Measurements from ENCODE around the gene BTNL3.

The BTNL3 gene, protein sequence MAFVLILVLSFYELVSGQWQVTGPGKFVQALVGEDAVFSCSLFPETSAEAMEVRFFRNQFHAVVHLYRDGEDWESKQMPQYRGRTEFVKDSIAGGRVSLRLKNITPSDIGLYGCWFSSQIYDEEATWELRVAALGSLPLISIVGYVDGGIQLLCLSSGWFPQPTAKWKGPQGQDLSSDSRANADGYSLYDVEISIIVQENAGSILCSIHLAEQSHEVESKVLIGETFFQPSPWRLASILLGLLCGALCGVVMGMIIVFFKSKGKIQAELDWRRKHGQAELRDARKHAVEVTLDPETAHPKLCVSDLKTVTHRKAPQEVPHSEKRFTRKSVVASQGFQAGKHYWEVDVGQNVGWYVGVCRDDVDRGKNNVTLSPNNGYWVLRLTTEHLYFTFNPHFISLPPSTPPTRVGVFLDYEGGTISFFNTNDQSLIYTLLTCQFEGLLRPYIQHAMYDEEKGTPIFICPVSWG

DNA sequence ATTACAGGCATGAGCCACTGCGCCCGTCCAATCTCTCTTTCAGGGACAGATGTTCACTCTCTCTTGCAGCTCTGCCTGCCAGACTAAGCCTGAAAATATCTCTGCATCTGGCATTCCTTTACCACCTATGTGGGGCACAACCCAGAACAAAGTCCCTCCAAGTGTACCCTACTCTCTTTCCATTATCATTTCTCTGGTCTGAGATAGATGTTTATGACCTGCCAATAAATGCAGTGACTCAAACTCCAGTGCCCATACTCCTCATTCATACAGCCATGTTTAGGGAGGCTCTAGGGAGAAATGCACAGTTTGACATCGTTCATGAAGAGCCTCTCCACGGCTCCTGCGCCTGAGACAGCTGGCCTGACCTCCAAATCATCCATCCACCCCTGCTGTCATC, at the start of gene BTNL3:
BTNL3 (plus strand) TSS at position 255 of the 400 bp plus-strand sequence. CDS start 183 bp downstream, outside the sequence.
- TF ChIP-seq, protein P1, sequence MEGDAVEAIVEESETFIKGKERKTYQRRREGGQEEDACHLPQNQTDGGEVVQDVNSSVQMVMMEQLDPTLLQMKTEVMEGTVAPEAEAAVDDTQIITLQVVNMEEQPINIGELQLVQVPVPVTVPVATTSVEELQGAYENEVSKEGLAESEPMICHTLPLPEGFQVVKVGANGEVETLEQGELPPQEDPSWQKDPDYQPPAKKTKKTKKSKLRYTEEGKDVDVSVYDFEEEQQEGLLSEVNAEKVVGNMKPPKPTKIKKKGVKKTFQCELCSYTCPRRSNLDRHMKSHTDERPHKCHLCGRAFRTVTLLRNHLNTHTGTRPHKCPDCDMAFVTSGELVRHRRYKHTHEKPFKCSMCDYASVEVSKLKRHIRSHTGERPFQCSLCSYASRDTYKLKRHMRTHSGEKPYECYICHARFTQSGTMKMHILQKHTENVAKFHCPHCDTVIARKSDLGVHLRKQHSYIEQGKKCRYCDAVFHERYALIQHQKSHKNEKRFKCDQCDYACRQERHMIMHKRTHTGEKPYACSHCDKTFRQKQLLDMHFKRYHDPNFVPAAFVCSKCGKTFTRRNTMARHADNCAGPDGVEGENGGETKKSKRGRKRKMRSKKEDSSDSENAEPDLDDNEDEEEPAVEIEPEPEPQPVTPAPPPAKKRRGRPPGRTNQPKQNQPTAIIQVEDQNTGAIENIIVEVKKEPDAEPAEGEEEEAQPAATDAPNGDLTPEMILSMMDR (conservative IDR thresholded peaks at IDR 0.05; ENCODE audit: low read depth, low read length): no peak
- no peak for DNase-seq (ENCODE audit: low read depth)
- no peak within 1 kb of the TSS for H3K4me3 ChIP-seq (ENCODE audit: low read length)

DNA sequence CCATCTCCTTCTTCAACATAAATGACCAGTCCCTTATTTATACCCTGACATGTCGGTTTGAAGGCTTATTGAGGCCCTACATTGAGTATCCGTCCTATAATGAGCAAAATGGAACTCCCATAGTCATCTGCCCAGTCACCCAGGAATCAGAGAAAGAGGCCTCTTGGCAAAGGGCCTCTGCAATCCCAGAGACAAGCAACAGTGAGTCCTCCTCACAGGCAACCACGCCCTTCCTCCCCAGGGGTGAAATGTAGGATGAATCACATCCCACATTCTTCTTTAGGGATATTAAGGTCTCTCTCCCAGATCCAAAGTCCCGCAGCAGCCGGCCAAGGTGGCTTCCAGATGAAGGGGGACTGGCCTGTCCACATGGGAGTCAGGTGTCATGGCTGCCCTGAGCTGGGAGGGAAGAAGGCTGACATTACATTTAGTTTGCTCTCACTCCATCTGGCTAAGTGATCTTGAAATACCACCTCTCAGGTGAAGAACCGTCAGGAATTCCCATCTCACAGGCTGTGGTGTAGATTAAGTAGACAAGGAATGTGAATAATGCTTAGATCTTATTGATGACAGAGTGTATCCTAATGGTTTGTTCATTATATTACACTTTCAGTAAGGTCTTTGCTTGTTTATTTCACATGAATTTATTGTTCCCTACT, 38.2 kb upstream of the BTNL3 start:
- TF ChIP-seq, protein P1 (conservative IDR thresholded peaks at IDR 0.05; ENCODE audit: low read depth, low read length): no peak
- H3K4me3 ChIP-seq (ENCODE audit: low read length): no peak overlapping the region
- no peak for DNase-seq (ENCODE audit: low read depth)

DNA sequence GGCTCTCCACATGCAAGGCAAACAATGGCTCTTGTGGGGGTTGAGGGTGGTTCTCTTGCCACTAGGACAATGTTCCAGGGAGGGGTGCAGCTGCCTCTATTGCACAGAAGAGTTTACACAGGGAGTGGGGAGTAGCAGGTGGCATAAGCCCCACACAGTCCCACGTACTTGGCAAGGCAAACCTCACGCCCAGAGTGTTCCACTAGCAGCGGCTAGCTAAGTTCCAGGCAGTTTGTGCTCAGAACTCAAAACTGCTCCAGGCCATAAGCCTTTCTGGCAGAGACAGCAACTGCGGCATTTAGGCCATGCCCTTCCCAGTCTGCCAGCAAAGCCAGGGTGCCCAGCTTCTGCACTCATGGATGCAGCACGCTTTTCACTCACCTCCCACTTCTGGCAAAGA, 29.0 kb upstream of the BTNL3 start:
- TF ChIP-seq, protein P1 (conservative IDR thresholded peaks at IDR 0.05; ENCODE audit: low read depth, low read length): no peak
- DNase-seq (ENCODE audit: low read depth): no peak
- no peak overlapping the region for H3K4me3 ChIP-seq (ENCODE audit: low read length)

DNA sequence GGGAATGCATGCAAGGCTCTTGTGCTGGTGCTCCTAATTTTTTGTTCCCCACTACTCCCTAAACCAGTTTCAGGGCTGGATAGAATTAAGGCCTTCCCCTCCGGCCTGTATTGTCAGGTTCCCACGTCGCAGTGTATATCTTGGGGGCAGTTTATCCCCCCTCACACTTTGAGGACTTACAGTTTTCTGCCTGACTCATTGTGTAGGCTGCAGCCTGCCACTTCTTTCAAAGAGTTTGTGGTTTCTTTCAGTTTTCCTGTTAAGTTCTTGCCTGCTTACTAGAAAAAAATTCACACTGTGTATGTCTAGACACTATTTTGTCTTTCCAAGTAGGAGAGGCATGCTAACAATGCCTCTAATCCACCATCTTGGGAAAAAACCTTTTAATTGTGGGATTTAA, 28.4 kb upstream of the BTNL3 start:
- TF ChIP-seq, protein P1 (conservative IDR thresholded peaks at IDR 0.05; ENCODE audit: low read depth, low read length): no peak
- DNase-seq (ENCODE audit: low read depth): no peak
- H3K4me3 ChIP-seq (ENCODE audit: low read length): no peak overlapping the region

DNA sequence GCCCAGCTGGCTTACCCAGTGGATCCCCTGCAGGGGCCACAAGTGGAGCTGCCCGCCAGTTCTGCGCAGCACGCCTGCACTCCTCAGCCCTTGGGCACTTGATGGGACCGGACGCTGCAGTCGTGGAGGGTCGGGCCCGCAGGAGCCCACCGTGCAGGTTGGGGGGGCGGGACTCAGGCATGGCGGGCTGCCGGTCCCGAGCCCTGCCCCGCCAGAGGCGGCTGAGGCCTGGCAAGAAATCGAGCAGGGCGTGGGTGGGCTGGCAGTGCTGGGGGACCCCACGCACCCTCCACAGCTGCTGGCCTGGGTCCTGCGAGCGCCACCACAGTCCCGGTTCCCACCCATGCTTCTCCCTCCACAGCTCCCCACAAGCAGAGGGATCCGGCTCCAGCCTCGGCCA, 19.2 kb upstream of the BTNL3 start:
- no peak for DNase-seq (ENCODE audit: low read depth)
- TF ChIP-seq, protein P1 (conservative IDR thresholded peaks at IDR 0.05; ENCODE audit: low read depth, low read length): no peak
- no peak overlapping the region for H3K4me3 ChIP-seq (ENCODE audit: low read length)

DNA sequence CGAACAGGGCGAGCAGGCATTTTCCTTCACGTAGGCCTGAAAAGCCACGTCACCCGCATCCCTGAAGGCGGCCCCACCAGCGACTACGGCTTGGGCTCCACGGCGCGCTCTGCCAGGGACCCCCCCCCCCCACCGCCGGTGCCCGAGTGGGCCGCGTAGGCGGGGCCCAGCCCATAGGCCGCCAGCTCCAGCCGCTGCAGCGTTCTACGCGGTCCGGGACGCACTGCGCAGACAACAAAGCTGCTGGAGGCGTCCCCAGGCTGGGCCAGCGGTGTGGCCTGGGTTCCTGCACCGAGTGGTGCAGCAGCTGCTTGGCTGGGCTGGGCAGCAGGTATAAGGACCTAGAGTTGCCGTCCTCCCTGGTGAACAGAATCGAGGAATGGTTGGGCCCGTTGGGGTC, 18.3 kb upstream of the BTNL3 start:
- DNase-seq (ENCODE audit: low read depth): no peak
- TF ChIP-seq, protein P1 (conservative IDR thresholded peaks at IDR 0.05; ENCODE audit: low read depth, low read length): no peak

More for the DNA sequence above, 18.3 kb upstream of the BTNL3 start:
- no peak overlapping the region for H3K4me3 ChIP-seq (ENCODE audit: low read length)
